DMS114 treated with DMSO at 0.1 percent for 48 hours (cell line): ENCODE results near the gene PRR27.

Source experiments
- DNase-seq: peaks from one replicate; lab custom pipeline; 2025; ENCODE audit not compliant: unreplicated experiment; lab: John Stamatoyannopoulos, UW

The PRR27 gene

GRCh38 chr4:70153937-70154336, at the start of gene PRR27:
Gene PRR27 (plus strand): TSS chr4:70154237. CDS start chr4:70154376, 139 bp downstream.
- no peak for DNase-seq

GRCh38 chr4:70110917-70111316, 43.1 kb upstream of the PRR27 start:
- DNase-seq: no peak

DNA sequence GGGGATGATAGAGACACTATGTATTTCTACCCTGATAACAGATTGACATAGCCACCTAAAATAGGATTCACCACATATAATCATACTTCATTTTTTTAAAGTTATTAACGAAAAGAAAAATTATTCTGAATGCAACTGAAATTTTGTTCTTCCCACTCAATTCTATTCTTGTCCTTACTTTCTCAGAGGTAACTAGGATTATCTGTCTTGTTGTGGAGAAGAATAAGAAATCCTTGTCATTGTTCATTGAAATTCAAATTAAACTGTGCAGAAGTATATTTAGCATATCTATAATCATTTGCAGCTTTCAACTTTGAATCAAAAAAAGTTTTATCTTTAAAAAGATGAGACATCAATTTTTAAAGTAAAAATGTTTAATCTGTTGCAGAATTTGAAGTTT, 40.4 kb upstream of the PRR27 start:
- DNase-seq: no peak

DNA sequence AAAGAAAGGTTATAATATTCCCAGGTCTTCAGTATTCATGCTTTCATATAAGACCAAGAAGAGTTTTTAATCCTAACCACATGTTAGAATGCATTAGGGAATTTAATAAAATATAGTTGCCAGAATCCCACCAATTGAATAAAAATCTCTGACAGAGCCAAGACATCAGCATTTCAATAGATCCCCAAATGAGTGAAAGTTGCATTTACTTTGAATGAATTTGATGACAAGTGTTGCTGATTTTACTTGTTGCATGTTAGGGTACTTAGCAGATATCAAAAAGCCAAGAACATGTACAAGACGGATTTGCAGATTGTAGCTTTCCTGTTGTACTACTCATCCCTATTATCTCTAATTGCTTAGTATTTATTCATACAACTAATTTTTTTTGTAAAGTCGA, 39.9 kb upstream of the PRR27 start:
- no peak for DNase-seq

GRCh38 chr4:70120323-70120722, 33.7 kb upstream of the PRR27 start:
- no peak for DNase-seq

GRCh38 chr4:70133473-70133872, 20.6 kb upstream of the PRR27 start:
- no peak for DNase-seq

DNA sequence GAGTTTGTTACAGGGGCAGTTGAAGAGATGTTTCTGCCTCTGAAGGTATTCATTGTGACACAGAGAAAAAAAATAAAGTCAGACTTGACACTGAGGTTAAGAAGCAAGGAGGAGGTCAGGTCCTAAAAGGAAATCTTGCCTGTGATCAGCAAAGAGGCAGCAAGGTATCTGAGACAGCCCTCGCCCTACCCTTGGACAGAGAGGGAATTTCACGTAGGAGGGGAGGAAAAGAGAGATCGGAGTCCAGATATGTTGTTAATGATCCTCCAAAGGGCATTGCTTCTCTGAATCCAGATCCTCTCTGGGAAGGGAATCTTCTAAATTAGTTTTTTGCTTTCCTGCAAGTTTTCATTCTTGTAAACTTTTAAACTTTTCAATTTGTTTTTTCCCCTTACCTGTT, 15.3 kb upstream of the PRR27 start:
- DNase-seq: no peak

- DNase-seq: no peak
These were observed 2.8 kb upstream of the PRR27 start for GRCh38 chr4:70151271-70151670.

DNA sequence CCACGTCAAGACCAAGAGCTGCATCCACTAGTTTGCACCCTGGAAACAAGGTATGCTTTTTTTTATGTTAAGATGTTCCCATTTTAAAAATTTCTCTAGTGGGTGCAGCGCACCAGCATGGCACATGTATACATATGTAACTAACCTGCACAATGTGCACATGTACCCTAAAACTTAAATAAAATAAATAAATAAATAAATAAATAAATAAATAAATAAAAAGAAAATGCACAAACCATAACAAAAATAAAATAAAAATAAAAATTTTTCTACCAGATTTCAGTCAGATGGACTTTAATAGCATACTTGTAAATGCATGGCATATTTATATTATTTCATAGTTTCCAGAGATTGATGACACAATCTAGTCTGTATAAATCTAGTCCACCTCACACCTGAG, 1.9 kb upstream of the PRR27 start:
- DNase-seq: no peak

DNA sequence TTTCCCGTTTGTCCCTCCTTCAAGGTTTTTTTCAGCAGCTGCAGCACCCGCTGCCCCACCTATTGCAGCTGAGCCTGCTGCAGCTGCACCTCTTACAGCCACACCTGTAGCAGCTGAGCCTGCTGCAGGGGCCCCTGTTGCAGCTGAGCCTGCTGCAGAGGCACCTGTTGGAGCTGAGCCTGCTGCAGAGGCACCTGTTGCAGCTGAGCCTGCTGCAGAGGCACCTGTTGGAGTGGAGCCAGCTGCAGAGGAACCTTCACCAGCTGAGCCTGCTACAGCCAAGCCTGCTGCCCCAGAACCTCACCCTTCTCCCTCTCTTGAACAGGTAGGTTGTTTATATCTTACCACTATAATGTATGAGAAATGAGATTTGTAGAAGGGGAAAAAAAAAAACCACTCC, 4.5 kb downstream of the PRR27 start:
- DNase-seq: no peak

DNA sequence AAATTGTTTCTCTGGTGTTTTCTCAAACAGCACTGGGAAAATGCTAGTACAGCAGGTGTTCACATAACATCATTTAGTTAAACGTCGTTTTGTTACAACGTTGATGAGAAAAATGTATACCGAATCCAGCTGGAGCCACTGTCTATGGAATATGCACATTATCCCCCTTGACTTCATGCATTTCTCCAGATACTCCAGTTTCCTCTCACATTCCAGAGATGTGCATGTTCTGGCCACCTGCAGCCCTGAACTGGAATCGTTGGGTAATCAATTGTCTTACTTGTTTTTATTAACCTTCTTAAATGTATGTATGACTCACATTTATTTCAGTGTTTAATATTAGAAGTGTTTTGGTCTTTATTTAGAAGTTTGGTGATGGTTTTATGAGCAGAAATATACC, 23.1 kb downstream of the PRR27 start:
- no peak for DNase-seq

- no peak for DNase-seq
These were observed 24.1 kb downstream of the PRR27 start for GRCh38 chr4:70178075-70178660.

- no peak for DNase-seq
These were observed 25.8 kb downstream of the PRR27 start for GRCh38 chr4:70179811-70180210.

GRCh38 chr4:70181864-70182263, 27.8 kb downstream of the PRR27 start:
- no peak for DNase-seq

DNA sequence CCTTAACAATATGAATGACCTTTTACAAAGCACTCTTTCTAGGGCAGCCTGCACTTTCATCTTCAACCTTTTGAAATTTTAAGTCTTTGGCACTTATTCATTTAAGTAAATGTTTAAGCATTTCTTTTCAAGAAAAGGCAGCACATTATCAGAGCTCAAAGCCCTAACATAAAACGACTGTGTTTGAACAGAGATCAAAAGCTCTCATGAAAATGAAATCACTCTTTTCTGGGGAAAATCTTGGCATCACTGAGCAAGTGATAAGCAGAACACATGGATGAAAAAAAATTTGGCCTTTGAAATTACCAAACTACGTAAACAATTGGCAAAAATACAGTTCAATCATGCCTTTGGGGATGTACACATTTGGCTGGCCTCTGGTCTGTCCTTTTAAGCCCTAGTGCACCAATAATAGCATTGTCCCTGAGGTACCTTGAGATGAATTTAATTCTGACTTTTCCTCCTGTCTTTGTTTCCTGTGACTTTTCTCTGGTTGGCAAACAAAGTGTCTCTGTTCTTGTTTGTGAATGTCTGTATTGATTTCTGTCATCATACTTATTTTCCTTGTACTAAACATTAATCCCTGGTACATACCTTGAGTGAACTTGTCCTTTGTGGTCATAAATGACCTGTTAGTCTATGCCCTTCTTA, 28.6 kb downstream of the PRR27 start:
- no peak for DNase-seq

GRCh38 chr4:70183168-70183939, 29.3 kb downstream of the PRR27 start:
- peak; percentile 20 for DNase-seq

GRCh38 chr4:70183940-70184246, 29.9 kb downstream of the PRR27 start:
- no peak for DNase-seq

DNA sequence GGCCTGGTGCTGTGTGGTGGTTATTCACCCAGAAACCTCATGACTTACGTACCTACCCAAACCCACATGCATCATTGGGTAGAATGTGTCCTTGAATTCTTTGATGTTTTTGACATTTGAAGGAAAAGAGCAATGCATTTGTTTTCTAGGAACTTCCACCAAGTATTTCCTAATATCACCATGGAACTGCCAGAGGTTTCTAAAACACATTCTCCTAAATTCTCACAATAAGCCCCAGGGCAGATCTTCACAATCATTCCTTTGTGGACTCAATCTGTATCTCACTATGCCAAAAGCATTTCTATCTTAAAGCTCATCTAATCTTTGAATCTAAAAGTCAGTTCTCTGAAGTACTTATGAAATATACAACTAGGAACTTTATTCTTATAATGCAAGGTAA, 33.2 kb downstream of the PRR27 start:
- DNase-seq: no peak

DNA sequence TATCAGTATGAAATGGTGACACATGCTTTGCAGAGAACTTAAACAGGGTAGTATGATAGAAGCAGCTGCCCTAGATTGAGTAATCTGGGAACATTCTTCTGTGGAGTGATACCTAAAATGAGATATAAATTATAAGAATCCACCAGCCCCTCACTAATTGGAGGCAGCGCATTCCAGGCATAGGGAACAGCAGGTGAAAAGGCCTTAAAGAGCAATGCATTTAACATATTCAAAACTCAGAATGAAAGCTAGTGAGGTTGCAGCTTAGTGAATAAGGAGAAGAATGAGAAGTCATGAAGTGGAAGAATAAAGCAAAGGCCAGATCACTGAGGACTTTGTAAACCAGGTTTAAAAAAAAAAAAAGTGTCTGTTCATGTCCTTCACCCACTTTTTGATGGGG, 36.5 kb downstream of the PRR27 start:
- DNase-seq: no peak

DNA sequence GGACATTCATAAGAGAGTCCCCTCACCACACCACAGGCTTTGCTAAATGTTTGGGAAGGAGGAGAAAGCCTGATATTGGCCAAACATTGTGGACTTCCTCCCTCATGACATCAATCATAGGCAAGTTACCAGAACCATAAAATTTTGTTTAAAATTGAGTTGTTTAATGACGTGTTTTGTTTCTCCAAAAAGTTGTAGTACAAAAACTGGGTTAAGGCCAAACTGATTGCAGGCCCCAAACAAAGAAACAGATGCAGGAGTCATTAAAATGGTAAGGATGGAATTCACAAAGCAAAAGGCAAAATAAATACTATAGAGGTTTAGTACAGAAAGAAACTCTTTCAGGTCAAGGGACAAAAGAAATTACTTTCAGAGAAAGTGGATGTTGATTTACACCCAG, 37.6 kb downstream of the PRR27 start:
- DNase-seq: no peak

DNA sequence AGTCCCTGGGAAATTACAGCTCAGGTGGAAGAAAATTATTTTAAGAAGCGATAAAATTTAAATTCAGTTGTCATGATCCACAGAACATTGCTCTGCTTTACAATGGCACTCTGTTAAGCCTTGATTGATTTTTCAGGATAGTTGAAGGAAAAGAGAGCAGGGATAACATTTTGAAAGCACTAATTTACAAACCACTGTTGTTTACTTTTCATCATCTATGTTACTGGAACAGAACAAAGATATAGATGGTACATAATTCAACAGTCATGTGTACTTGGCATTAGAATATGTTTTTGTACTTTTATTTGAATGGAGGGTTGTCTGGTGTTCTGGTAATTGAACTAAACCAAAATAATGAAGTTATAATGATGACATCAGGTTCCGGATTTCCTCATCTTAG, 38.9 kb downstream of the PRR27 start:
- no peak for DNase-seq

DNA sequence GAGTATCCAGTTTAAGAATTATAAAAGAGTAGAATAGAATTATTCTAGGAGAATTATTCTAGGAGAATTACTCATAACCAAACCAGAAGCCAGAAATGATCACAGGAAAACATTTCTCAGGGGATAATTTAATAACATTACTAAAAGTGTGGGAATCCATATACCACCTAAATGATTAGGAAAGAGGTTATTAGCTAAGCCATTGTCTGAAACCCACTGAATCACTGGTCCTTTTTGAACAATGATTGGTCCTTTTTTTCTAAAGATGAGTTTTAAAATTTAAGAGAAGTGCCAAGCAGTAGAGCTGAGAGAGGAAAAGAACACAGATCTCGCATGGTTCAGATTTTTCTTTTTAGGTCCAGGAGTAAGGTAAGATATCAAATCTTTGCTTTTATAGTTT, 41.4 kb downstream of the PRR27 start, which contains the start of gene ODAM:
Gene ODAM (plus strand): TSS at position 301 of the 400 bp plus-strand sequence. CDS start 819 bp downstream, outside the sequence.
- DNase-seq: no peak
